GM12864 (cell line): ENCODE results near the gene PEMT.

ENCODE experiments used
- DNase-seq: peaks from one replicate; pipeline ENCODE4 v3.0.0-alpha.2; 2011; ENCODE audit warnings: low read depth
- H3K4me3 ChIP-seq: 2 replicates; pipeline ENCODE4 v1.5.1; 2011; ENCODE audit warnings: mild to moderate bottlenecking, low read depth, low read length, control low read depth
- TF ChIP-seq, protein P1 (sequence below): IDR thresholded peaks from 2 replicates; pipeline ENCODE4 v1.5.1; 2011; ENCODE audit warnings: low read depth, mild to moderate bottlenecking, moderate library complexity, low read length, control low read depth, inconsistent platforms; ENCODE audit errors: missing control alignments

The PEMT gene

GRCh38 chr17:17577373-17577772, 14.1 kb downstream of the PEMT start:
- no peak overlapping the region for H3K4me3 ChIP-seq
- TF ChIP-seq, protein P1, sequence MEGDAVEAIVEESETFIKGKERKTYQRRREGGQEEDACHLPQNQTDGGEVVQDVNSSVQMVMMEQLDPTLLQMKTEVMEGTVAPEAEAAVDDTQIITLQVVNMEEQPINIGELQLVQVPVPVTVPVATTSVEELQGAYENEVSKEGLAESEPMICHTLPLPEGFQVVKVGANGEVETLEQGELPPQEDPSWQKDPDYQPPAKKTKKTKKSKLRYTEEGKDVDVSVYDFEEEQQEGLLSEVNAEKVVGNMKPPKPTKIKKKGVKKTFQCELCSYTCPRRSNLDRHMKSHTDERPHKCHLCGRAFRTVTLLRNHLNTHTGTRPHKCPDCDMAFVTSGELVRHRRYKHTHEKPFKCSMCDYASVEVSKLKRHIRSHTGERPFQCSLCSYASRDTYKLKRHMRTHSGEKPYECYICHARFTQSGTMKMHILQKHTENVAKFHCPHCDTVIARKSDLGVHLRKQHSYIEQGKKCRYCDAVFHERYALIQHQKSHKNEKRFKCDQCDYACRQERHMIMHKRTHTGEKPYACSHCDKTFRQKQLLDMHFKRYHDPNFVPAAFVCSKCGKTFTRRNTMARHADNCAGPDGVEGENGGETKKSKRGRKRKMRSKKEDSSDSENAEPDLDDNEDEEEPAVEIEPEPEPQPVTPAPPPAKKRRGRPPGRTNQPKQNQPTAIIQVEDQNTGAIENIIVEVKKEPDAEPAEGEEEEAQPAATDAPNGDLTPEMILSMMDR: no peak
- no peak for DNase-seq

DNA sequence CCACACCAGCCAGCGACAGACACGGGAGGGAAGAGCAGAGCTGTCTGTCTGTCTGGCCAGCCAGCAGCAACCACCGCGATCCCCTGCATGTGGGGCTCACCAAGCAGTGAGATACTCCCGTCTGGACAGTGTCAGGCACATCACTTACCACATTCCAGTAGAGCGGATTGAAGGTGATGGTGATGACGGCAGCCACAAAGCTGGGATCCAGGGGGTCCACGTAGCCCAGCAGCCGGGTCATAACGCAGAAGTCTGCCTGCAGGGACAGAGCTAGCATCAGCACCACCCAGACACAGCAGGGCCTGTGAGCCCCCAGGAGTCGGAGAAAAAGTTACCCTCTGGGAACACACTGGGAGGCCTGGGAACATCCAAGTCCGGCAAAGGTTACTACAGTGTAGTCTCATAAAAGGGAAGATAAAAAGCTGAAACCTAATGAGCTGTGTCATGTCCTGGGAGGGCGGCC, 14.7 kb downstream of the PEMT start:
- TF ChIP-seq, protein P1: no peak
- no peak overlapping the region for H3K4me3 ChIP-seq
- DNase-seq: no peak

DNA sequence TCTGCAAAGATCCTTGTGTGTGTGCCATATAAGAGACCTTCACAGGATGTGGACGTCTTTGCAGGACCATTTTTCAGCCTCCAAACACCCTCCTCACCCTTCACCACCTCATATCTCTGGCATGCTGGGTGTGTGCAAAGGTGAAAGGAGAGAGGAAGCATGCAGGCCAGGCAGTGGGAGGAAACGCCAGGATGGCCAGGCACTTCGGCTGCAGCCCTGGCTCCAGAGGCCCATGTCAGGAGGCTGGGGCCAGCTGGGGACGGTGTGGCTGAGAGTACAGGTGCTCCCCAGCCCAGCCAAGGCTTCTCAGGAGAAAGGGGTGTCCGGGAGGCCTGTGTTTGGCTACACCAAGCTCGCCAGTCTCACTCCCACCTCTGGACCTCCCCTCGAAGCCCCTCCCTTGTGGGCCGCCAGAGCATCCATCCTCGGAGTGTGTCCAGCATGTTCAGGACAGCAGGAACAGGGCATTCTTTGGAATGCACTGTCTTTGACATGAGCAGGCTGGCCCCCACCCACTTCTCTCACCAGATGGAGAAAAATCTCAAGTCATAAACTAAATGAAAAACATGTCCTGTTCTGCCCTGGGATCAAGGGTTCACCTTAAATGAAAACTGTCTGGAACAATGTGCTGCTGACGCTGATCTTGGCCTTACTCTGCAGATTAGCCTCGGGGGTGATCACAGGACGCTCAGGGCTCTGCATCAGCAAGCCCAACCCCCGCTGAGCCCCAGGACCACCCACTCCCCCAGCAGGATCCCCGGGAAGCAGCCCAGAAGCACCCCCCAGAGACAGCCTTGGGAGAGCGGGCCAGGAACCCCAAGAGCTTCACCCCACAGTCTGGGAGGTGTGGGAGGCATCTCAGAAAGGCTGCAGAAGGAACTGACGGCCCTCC, 15.9 kb downstream of the PEMT start:
- no peak overlapping the region for H3K4me3 ChIP-seq
- TF ChIP-seq, protein P1: no peak
- no peak for DNase-seq

- TF ChIP-seq, protein P1: no peak
- no peak overlapping the region for H3K4me3 ChIP-seq
- no peak for DNase-seq
Observed at GRCh38 chr17:17573912-17574311, 17.6 kb downstream of the PEMT start.

DNA sequence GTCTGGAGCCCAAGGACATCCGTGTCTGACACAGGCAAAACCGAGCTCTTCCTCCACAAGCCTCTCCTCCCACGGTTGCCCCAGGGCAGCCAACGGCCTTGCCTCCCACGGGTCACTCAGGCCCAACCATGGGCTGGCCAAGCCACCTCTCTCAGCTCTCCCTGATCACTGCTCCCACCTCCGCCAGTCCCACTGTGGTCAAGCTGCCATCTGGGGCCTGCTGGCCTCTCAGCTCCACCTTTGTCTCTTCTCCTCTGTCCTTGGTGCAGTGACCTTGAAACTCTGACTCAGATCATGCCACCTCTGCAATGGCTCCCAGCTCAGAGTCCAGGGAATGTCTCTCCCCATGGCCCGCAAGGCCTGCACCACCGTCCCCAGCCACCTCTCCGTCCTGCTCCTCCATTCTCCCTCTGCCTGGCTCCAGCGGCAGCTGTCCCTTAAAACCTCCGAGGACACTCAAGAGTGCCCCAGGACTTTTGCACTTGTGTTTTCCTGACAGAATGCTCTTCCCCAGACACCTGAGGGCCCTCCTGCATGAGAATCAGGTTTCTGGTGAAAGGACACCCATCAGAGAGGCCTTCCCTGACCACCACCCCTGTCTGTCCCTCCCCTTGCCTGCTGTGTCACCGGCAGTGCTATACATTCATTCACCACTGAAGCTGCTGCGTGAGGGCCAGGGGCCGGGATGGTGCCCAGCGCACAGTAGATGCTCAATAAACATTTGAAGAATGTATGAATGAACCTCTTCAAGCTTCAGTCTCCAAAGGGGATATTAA, 19.3 kb downstream of the PEMT start:
- TF ChIP-seq, protein P1: no peak
- H3K4me3 ChIP-seq: no peak overlapping the region
- DNase-seq: no peak

DNA sequence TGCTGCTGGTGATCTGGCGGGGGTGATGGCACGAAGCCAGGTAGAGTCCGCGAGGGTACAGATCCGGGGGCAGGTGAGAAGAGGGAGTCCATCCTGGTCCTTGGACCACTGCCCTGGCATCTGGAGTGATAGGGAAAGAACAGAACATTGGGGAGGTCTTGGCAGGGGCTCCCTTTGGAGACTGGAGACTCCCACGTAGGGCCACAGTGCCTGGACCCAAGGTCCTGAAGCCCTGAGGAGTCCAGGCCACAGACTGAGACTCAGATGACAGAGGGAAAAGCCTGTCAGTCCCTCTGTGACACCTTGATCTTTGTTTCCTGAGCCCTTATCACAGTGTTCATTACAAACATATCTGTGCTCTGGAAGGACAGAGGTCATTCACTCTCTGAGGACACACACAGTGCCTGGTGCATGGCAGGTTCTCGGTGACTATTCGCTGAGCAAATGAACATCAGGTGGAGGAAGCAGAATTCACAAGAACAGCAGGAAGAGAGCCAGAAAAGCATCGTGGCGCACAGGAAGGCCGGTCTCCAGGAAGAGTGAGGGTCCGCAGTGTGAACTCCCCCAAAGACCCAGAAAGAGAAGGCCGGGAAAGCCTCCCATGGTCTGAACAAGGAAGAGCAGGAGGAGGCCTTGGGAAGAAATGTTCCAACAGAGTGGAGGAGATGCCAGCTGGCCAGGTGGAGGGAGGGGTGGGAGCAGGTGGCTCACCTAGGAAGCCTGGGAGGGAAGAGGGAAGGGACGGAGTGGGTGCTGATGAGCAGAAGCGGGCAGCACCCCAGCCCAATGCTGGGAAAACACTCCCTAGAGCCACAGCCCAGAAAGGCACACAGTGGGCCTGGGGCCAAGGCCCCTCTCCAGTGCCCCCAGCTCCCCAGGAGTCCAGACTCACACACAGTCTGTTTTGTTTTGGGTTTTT, 20.5 kb downstream of the PEMT start:
- no peak for DNase-seq
- TF ChIP-seq, protein P1: no peak
- no peak overlapping the region for H3K4me3 ChIP-seq
